Measurements from ENCODE around the gene APAF1.
"Not testable (repeated sequence)": the region's sequence is repeated elsewhere in the genome, so short reads cannot be mapped to it uniquely, and the experiment has no call there.

Gene APAF1, protein sequence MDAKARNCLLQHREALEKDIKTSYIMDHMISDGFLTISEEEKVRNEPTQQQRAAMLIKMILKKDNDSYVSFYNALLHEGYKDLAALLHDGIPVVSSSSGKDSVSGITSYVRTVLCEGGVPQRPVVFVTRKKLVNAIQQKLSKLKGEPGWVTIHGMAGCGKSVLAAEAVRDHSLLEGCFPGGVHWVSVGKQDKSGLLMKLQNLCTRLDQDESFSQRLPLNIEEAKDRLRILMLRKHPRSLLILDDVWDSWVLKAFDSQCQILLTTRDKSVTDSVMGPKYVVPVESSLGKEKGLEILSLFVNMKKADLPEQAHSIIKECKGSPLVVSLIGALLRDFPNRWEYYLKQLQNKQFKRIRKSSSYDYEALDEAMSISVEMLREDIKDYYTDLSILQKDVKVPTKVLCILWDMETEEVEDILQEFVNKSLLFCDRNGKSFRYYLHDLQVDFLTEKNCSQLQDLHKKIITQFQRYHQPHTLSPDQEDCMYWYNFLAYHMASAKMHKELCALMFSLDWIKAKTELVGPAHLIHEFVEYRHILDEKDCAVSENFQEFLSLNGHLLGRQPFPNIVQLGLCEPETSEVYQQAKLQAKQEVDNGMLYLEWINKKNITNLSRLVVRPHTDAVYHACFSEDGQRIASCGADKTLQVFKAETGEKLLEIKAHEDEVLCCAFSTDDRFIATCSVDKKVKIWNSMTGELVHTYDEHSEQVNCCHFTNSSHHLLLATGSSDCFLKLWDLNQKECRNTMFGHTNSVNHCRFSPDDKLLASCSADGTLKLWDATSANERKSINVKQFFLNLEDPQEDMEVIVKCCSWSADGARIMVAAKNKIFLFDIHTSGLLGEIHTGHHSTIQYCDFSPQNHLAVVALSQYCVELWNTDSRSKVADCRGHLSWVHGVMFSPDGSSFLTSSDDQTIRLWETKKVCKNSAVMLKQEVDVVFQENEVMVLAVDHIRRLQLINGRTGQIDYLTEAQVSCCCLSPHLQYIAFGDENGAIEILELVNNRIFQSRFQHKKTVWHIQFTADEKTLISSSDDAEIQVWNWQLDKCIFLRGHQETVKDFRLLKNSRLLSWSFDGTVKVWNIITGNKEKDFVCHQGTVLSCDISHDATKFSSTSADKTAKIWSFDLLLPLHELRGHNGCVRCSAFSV (N-terminal part only)

DNA sequence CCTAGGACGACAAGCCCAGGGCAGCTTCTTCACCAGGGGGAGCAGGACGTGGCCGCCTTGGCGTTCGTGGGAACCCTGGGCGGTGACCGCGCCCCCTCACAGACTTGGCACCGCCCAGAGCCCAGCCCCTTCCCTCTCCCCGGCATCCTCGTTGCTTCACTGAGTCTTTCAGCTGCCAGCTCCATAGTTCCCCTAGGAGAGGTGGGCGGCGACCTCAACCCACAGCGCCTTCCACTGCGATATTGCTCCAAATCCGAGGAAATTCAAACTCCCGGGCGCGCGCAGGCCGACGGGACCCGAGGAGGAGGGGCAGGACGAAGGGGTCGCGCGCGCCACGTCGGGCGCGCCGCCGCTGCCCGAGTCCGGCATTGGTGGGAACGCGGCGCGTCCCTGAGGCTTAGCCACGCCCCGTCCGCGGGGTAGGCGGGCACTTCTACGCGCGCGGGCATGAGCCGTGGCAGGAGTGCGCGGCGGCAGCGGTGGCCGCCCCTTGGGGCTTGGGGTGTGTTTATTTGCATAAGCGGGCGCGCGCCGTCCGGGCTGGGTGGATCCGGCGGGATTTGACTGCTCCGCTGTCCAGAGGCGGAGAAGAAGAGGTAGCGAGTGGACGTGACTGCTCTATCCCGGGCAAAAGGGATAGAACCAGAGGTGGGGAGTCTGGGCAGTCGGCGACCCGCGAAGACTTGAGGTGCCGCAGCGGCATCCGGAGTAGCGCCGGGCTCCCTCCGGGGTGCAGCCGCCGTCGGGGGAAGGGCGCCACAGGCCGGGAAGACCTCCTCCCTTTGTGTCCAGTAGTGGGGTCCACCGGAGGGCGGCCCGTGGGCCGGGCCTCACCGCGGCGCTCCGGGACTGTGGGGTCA lies at the start of gene APAF1, which contains the start of gene IKBIP:
TSS of gene APAF1 (plus strand) at position 579 of the 860 bp plus-strand sequence. CDS start 3,070 bp downstream, outside the sequence.
TSS of gene IKBIP (minus strand) at position 77 of the 860 bp plus-strand sequence. CDS start 87 bp downstream, outside the sequence.
- DNase-seq = peak; percentile 92

DNA sequence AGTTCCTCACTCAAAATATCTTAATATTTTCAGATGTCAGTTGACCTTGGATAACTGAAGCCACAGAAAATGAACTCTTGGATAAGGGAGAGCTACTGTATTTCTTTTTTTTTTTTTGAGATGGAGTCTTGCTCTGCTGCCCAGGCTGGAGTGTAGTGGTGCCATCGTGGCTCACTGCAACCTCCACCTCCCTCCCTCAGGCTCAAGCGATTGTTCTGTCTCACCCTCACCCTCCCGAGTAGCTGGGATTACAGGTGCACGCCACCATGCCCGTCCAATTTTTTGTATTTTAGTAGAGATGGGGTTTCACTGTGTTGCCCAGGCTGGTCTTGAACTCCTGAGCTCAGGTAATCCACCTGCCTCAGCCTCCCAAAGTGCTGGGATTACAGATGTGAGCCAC lies 47.8 kb upstream of the APAF1 start:
- DNase-seq = not testable (repeated sequence)

DNA sequence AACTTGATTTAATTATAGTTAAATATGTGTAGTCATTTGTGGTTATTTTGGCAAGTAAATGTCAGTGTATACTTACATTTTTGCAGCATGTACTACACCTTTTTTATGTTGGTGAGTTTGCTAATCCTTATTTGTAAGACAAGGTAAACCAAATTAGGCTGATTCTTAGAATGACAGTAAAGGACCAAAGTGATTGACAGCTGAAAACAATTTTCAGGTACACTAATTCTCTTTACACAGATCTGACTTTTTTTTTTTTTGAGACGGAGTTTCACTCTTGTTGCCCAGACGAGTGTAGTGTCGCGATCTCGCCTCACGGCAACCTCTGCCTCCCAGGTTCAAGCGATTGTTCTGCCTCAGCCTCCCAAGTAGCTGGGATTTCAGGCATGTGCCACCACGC lies 43.2 kb upstream of the APAF1 start:
- no peak for DNase-seq

DNA sequence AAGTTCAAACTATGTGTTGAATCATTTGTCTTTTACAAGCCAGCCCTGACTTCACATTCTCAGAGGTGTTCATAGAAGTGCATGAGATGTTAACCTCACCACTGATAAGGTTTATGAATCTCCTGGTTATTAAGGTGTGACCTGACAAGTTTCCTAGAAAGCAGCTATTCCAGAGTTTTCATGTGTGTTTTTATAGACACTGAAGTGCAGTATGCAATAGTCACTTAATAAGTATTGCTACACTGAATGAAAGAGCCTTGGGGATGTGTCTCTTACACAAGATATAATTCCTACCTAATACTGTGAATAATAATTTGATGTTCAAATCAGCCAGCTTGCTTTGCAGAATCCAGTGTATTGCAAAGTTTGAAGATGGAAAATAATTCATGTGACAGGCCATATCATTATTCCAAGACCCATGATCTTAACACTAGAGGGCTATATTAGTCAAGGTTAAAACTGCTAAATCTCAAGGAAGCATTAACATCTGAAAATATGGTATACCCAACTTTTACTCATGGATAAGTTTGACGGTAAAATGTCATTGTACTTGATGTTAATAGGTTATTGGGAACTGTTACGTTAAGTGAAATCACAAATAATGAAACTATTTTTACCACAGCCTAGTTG lies 38.6 kb upstream of the APAF1 start:
- no peak for DNase-seq

DNA sequence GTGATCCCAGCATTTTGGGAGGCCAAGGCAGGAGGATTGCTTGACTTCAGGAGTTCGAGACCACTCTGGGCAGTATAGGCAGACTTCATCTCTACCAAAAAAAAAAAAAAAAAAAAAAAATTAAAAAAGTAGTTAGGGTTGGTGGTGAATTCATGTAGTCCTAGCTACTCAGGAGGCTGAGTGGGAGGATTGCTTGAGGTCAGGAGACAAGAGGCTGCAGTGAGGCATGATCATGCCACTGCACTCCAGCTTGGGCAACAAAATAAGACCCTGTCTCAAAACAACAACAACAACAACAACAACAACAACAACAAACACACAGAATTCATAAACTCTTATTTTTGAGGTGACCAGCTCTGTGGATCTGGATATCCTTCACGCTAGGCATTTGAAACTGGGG lies 34.5 kb upstream of the APAF1 start:
- no peak for DNase-seq

DNA sequence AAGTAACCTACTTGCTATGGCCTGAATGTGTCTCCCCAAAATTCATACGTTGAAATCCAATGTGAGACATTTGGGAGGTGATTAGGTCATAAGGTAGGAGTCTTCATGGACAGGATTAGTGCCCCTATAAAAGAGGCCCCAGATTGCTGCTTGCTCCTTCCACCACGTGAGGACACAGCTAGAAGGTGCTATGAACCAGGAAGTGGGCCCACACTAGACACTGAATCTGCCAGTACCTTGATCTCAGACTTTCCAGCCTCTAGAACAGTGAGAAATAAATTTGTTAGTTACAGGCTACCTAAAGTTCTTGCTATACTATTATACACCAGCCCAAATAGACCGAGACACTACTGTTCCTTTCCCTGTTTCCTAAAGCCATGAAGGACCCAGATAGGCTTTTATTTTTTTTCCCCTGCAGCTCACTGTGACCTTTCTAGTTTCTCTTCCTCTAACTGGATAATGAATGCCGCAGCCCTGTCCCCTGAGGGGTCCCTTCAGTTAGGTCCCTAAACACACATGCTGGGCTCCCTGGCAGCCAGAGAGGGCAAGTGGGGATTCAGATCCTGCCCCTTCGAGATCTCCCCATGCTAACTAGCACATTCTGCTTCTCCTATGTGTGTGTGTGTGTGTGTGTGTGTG lies 32.3 kb upstream of the APAF1 start:
- DNase-seq = no peak

DNA sequence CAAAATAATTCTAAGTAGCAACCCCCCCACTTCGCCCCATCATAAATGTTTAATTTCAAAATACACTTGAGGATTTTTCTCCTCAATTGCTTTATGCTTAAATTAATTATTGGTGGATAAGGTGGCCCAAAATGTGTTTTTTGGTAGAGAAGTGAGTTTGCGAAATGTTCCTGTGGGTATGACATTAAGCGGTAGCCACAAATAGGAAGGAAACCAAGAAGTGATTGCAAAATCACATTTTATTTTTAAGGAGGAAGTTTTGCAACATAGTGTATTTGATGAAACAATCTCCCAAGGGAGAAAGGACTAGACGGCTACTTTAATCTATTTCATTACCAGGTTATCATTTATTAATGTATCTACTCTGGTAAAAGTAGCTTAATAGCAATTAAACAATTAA lies 26.1 kb upstream of the APAF1 start:
- no peak for DNase-seq

DNA sequence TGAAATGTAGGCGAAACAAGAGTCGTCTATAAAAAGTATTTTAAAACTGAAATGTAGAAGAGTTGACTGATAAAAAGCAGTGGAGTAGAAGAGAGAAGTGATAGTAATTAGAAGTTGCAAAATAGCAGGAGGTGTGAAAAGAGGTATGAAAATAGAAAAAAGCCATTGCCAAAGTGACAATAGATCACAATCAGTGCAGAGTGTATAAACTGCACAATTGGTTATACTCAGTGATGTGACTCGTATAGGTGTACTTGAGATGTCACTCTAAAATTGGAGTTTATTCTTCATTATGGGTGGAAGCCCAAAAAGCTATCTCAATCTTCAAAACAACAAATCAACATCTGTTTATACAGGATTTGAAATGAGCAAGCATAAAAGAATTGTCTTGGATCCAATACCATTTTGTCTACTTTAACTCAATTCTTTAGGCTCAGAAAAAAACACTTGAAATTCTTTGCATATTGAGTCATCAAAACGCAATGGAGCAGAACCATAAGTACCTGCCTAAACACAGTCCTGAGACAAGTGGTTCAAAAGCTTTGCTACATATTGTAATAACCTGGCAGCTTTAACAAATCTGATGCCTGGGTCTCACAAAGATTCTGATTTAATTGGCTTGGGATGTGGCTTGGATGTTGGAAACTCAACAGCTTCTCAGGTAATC lies 9.3 kb upstream of the APAF1 start:
- no peak for DNase-seq

DNA sequence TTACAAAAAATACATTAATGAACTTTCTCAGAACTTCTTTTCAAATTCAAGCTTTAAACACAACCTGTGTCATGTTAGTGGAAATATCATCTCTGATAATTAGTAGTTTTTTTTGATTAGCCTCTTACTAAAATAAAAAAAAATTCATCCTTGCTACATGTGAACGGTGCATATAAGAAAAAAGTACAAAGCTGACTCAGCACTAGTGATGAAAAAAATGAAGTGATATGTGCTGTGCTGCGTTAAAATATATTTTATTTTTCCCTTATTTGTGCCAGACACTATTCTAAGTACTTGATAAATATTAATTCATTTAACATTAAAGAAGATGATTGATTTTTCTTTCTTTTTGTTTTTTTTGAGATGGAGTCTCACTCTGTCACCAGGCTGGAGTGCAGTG lies 8.0 kb upstream of the APAF1 start:
- no peak for DNase-seq

DNA sequence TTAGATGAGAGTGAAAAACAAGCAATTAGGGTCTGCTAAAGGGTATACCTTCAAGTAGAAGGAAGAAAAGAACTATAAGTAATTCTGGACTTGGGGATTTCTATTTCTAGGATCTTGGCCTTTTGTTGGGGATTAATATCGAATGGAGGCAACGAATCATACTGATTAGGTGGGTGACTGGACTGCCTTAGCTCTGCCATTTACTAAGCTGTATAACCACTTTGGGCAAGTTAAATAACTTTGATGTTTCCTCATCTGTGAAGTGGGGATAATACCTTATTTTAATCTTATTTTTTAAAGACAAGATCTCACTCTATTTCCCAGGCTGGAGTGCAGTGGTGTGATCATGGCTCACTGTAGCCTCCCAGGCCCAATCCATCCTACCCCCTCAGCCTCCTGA lies 7.1 kb upstream of the APAF1 start:
- DNase-seq = no peak

DNA sequence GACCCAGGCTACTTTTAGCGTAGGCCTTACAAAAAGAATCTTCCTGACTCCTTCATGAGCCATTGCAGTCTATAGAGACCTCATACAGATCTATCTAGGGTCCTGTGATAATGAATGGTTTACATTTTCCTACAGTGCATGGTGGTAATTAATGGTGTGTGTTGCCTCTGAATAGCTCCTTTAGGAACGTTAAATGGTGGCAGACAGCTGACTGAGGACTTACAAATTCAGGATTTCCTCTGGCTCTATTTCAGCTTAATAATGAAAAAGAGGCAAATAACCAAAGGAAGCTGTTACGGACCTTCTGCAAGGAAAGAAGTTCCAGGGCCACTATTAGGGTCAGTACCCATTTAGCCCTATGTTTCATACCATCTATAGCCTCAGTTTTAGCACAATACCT lies 5.6 kb upstream of the APAF1 start:
- DNase-seq = no peak

DNA sequence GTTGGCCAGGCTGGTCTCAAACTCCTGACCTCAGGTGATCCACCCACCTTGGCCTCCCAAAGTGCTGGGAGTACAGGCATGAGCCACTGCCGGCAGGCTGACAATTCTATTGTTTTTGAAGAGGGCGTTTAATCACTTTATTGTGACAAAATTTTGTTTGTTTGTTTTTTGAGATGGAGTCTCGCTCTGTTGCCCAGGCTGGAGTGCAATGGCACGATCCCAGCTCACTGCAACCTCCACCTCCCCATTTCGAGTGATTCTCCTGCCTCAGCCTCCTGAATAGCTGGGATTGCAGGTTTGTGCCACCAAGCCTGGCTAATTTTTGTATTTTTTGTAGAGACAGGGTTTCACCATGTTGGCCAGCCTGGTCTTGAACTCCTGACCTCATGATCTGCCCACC lies 2.3 kb upstream of the APAF1 start:
- DNase-seq = not testable (repeated sequence)

DNA sequence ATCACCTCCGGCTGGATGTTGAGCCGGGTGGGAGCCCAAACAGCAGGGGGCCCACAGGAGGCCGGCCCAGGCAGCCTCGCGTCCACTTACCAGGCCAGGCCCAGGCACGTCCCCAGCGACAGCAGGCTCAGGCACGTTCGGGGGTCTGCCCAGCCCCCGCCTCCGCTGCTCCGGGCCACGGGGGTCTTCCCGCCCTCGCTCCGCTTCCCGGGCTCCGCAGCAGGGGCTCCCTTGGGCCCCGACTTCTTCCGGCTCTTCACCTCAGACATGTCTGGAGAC lies 718 bp upstream of the APAF1 start:
- no peak for DNase-seq

DNA sequence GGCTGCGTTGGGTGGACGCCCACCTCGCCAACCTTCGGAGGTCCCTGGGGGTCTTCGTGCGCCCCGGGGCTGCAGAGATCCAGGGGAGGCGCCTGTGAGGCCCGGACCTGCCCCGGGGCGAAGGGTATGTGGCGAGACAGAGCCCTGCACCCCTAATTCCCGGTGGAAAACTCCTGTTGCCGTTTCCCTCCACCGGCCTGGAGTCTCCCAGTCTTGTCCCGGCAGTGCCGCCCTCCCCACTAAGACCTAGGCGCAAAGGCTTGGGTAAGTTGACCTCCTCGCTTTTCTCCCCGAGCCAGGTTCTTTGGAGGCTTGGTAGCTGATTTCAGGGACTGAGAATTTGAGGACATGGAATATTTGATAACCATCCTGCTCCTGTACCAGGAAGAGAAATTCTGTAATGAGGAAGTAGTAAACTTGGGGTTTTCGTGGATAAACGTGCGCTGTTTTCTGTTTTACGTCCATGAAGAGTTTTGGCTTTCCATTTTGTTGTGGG lies 530 bp downstream of the APAF1 start:
- DNase-seq = no peak

DNA sequence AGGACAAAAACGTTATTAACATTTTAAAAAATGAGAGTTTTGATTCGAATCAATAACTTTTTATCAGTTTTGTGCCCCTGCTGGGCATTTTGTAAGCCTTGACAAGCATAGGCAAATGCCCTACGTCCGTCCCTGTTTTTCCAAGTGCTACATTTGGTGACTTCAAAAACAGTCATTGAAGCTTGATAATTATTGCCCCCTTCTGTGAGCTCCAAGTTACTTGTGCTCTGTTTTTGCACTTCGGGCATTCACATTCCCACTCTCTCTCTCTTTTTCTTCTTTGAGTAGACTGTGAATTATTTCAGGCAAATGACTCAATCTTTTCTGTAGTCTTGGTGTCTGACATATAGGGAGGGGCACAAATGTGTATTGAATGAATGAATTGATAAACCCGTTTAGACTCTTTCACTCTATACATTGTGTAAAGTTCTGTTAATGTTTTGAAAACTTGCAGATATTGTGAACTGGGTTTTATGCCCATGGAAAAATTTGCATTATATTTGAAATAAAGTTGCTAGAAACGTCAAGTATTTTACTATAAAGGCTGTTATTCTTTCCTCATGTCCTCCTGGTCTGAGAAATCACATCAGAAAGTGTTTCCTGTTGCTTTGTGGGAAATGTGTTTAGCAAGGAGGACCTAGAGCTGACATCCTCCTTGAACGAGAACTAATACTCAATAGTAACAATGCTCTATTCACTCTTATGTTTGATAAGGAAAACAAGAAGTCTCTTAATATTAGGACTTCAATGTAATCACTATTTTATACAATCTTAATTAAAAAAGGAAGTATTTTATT lies 1.4 kb downstream of the APAF1 start:
- no peak for DNase-seq

DNA sequence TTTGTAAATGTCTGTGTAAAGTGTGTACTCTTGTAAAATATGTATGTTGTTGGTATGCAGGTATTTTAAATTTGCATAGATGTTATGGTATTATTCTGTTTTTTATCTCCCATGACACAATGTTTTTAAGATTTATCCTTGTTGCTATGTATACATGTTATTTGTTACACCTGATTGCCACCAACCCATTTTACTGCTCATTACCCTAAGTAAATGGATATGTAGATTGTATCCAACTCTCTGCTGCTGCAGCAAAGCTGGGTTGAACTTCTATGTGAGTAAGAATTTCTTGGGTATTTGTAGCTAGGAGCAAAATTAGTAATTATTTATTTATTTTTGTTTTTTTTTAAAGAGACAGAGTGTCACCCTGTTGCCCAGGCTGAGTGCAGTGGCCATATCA lies 6.2 kb downstream of the APAF1 start:
- DNase-seq = no peak

DNA sequence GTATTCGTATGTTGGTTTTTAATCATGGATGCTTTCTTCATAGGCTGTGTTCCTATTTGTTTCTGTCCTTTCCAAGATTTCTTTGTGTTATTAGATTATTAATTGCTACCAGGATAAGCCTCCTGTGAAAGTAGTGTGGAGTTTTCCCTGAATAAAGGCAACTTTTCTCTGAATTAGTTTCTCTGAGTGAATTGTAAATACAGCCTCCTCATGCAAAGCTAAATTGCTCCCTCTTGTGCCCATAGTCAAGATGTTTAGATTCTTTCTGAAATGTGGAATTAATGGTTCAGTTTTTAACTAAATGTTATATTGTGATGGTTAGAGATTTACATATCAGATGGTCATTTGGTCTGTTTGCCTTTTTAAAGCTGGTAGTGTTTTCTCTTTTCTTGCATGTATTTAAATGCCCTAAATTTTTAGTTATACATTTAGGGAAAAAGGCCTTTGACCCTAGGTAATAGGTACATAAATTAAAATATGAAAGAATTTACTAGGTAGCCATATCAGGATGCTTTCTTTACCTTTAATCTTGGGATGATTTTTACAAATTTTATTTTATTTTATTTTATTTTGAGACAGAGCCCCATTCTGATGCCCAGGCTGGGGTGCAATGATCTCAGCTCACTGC lies 8.9 kb downstream of the APAF1 start:
- peak; percentile 59 for DNase-seq

DNA sequence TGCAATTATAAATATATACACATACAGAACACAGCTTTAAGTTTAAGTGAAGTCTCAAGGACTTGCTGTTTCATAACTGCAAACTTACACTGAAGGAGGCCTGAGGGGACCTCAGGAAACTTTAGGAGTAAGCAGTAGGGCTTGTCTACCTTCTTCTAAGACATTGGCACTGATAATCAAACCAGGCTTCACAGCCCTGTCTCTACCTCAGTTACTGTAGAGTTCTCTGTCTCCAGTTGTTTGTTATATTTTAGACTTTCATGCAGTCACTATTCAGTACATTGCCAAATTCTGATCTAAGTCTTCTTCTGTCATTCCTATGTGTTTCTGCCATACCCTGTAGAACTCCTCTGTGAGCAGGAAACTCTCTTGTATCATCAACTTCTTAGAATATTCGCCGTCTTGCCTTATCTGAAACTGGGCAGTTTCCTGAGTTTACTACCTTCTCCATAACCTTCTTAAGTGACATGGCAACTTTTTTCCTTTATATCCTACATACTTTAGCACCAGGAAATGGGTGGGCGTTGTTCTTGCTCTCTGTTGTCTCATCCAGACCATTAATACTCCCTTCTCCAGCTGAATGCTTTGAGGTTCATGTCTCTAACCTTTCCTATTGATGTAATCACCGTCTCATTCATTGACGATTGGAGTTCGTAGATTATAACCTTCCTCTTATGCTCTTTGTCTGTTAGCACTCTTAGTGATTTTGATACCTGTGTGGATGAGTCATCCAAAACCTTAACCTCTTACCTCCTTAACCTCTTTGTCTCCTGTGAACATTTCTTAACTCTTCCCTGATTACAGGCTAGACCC lies 11.4 kb downstream of the APAF1 start:
- DNase-seq = no peak

DNA sequence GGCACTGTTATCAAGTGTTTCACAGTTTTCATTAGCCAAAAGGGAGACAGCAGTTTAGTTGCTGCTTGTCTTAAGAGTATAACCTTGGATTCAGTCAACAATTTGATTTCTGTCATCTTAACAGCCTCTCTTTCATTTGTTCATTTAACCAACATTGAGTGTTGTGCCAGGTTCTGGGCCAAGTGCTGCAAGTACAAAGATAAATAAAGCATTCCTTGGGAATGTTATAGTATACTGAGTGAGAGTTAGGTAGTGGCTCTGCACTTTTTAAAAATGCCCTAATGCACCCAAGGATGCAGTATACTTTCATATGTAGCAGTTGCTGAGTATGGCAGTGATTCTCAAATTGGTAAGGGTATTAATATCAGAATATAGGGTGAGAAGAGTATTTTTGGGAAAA lies 15.4 kb downstream of the APAF1 start:
- DNase-seq = no peak
